HG03280 (cell line): ENCODE measurements around the gene XAB2.

Experiments
- ATAC-seq: cut with Tn5 transposase; IDR thresholded peaks from one replicate; pipeline ENCODE4 v1.9.1; 2021; ENCODE audit warnings: mild to moderate bottlenecking, moderate library complexity; ENCODE audit not compliant: unreplicated experiment

XAB2 gene

DNA sequence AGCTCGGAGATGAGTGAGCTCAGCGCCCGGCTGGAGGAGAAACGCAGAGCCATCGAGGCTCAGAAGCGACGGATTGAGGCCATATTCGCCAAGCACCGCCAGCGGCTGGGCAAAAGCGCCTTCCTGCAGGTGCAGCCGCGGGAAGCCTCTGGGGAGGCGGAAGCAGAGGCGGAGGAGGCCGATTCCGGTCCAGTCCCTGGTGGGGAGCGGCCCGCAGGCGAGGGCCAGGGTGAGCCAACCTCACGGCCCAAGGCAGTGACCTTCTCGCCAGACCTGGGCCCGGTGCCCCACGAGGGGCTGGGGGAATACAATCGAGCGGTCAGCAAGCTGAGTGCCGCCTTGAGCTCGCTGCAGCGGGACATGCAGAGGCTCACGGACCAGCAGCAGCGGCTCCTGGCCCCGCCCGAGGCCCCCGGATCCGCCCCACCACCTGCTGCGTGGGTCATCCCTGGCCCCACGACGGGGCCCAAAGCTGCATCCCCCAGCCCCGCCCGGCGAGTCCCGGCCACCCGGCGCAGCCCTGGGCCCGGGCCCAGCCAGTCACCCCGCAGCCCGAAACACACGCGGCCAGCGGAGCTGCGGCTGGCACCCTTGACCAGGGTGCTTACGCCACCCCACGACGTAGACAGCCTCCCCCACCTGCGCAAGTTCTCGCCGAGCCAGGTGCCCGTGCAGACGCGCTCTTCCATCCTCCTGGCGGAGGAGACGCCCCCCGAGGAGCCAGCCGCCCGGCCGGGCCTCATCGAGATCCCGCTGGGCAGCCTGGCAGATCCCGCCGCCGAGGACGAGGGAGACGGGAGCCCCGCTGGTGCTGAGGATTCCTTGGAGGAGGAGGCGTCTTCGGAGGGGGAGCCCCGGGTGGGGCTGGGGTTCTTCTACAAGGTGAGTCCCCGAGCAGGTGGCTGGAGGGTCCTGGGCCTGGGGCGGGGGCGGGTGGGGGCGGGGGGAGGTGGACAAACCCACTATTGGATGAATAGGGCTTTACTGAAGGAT is 16.8 kb downstream of the XAB2 start:
- no peak for ATAC-seq

DNA sequence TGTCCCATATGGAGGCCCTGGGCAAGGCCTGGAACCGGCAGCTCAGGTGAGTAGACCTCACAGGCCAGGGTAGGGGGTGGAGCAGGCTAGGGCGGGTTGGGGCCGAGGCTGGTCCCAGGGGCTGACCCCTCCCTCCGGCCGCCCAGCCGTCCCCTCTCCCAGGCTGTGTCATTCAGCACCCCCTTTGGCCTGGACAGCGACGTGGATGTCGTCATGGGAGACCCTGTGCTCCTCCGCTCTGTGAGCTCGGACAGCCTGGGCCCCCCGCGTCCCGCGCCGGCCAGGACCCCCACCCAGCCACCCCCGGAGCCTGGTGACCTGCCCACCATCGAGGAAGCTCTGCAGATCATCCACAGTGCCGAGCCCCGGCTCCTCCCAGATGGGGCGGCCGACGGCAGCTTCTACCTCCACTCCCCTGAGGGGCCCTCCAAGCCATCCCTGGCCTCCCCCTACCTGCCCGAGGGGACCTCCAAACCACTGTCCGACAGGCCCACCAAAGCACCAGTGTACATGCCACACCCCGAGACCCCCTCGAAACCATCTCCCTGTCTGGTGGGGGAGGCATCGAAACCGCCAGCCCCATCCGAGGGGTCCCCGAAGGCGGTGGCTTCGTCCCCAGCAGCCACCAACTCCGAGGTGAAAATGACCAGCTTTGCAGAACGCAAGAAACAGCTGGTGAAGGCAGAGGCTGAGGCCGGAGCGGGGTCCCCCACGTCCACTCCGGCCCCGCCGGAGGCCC is 17.6 kb downstream of the XAB2 start:
- ATAC-seq, result no peak

DNA sequence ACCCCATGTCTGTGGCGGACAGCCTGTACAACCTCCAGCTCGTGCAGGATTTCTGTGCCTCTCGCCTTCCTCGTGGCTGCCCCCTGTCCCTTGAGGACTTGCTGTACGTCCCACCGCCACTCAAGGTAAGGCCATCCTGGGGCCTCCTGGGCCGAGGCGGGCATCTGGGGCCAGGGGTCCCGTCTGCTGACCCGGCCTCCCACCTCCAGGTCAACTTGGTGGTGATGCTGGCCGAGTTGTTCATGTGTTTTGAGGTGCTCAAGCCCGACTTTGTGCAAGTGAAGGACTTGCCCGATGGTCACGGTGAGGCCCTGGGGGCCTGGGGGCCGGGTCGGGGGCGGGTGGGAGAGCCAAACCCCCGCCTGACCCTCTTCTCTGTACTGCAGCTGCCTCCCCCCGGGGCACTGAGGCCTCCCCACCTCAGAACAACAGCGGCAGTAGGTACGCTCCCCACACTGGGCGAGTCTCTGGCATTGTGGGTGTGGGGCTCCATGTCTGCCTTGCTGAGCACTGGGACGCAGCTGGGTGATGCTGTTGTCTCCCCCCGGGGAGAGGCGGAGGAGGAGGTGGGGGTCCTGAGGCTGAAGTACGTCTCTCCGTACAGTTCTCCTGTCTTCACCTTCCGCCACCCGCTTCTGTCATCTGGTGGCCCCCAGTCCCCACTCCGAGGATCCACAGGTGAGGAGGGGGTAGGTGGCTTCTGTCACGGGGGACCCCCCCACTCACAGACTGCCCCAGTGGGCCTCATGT is 18.7 kb downstream of the XAB2 start:
- ATAC-seq, result no peak

DNA sequence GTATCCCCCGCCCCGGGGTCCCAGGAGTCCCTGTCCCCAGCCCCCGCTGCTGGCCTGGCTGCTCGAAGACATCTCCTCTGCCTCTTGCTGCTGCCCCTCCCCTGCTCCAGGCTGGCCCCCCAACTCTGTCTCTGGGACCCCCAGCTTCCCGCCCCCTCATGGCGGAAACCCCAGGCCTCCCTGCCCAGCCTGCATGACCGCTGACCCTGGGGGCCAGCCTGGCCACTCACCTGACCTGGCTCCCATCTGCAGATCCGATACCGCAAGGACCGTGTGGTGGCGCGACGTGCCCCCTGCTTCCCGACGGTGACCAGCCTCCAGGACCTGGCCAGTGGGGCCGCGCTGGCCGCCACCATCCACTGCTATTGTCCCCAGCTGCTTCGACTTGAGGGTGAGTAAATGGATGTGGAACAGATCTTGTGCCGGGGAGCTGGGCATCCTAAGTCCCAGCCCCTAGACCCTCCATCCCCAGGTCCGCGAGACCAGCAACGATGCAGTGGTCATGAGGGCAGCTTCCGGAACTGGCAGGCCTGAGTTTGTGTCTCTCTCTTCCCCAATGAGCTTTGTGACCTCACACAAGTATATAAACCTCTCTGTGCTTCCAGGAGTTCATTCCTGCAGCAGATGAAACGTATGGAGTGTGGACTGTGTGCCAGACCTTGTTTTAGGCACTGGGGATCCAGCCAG is 21.3 kb downstream of the XAB2 start:
- no peak for ATAC-seq

DNA sequence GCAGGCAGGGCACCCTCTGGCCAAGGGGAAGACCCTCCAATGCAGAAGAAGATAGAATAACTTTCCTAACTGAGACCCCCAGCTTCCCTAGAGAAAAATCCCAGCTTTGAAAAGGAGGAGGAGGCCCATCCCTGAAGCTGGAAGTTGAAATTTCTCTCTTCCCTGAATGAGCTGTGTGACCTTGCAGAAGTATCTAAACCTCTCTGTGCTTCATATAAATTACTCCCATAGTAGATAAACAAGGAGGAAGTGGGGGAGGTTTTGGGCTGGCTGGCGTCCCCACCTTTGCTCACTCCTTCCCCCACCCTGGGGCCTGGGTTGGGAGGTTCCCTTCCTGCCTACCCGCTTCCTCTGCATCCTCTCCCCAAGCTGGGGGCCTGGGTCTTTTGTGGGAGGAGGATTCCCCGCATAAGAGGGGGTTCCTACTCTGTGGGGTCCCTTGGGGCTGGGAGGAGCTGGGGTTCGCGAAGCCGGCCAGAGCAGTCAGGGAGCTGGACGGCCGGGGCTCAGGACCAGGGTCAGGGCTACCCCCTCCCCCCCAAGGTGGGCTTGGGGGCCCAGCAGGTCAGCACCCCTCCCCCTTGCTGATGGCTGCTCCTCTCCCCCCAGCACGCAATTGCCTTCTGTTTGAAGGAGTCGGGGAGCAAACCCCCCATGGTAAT is 22.0 kb downstream of the XAB2 start:
- ATAC-seq, result no peak

DNA sequence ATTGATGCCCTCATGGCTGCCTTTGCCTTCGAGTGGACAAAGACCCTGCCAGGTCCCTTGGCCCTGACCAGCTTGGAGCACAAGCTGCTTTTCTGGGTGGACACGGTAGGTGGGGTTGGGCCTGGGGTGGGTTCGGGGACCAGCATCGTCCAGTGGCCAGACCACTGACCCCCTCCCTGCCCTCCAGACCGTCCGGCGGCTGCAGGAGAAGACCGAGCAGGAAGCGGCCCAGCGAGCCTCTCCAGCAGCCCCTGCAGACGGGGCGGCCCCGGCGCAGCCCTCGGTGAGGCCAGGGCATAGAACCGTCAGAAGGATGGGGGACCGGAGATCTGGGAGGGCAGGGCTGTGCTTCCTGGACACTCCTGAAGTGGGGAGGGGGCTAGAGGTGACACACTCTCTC is 23.1 kb downstream of the XAB2 start:
- ATAC-seq, result no peak

DNA sequence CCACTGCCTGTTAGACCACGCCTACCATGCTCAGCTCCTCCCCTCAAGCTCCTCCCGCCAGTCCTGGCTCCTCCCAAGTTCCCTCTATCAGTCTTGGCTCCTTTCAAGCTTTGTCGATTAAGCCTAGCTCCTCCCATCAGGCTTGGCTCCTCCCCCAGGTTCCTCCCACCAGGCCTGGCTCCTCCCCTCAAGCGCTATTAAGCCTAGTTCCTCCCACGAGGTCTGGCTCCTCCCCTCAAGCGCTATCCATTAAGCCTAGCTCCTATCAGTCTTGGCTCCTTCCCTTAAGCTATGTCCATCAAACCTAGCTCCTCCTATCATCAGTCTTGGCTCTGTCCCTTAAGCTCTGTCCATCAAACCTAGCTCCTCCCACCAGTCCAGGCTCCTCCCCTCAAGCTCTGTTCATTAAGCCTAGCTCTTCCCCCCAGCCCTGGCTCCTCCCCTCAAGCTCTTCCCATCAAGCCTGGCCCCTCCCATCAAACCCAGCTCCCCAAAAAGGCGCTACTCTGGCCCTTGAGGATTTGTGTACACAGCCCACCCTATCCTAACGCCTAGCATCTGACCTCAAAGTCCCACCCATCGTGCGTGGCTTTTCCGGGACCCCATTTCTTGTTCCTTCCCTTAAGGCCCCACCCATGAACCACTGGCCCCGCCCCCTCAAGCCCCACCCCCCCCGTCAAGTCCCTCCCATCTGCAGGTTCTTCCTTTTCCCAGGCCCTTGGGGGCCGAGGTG is 23.7 kb downstream of the XAB2 start:
- no peak for ATAC-seq

DNA sequence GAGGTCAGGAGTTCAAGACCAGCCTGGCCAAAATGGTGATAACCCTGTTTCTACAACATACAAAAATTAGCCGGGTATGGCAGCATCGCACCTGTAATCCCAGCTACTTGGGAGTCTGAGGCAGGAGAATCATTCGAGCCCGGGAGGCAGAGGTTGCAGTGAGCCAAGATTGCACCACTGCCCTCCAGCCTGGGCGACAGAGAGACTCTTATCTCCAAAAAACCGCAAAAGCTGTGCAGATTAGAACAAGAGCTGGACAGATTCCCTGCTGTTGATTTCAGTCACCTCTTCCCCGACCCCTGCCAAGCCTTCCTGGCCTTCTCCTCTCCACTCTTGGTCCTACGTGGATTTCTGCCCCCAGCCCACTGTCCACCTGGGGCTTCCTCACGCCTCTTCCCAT is 25.4 kb downstream of the XAB2 start:
- ATAC-seq, result no peak

DNA sequence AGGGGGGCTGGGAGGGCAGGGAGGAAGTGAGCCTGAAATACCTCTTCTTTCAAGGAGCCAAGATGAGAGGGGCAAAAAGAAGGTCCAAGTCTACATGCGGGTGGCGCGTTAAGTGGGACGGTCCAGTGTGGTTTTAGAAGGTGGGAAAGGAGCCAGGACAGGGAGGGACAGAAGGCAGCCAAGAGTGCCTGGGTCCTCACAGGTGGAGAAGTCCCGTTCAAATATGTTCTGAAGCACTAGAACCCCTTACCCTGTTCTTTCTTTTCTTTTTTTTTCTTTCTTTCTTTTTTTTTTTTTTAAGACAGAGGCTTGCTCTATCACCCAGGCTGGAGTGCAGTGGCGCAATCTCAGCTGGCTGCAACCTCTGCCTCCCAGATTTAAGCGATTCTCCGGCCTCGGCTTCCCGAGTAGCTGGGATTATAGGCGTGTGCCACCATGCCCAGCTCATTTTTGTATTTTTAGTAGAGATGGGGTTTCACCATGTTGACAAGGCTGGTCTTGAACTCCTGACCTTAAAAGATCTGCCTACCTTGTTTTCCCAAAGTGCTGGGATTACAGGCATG is 26.3 kb downstream of the XAB2 start:
- no peak for ATAC-seq

DNA sequence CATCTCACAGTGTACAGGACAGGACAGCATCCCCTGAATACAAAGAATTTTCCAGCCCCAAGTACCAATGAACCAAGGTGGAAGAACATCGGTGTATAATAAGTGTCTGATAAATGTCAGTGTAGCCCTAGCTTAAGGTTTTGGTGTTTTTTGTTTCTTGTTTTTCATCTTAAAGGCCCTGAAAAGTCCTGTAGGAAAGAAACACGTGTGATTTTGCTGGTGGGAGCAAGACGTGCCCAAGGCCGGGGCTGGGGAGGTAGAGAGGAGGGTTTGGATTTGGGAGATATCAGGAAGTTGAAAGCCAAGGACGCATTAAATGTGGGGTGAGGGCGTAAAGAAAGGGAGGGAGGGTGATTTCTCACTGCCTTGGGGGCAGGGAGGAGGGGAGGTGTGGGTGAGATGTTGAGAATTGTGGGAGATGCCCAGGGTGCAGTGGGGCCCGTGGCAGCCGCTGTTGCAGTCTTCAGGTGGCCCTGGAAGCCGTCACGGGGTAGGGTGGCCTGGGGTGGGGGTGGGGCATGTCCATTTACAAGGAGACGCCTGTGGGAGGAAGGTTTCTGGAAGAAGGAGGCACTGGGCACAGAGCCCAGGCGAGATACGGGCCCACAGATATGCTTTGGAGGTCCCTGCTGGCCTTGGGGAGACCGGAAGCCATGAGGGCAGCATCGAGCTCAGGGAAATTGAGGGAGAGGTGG is 27.0 kb downstream of the XAB2 start:
- no peak for ATAC-seq

DNA sequence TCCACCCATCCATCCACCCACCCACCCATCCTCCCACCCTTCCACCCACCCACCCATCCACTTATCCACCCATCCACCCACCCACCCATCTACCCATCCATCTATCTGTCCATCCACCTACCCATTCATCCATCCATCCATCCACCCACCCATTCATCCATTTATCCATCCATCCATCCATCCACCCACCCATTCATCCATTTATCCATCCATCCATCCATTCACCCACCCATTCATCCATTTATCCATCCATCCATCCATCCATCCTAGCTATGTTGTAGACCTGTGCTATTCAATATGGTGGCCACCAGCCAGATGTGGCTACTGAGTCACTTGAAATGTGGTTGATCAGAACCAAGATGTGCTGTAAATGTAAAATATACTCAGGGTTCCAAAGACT is 28.6 kb downstream of the XAB2 start:
- no peak for ATAC-seq

DNA sequence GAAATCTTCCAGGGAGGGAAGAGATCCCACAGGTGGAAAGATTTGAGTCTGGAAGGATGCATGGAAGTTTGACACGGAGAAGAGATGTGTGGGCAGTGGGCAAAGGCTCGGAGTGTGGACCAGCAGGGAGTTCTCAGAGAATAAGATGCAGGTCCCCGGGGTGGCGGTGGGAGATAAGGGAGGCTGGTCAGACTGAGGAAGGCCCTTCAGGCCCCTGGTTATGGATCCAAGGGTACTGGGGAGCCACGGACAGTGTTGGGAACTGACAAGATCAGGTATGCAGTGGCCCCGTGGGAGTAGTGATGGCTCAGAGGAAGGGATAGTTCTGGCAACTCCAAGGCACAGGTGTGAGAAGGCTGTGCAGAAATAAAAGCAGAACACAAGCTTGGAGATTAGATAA is 31.2 kb downstream of the XAB2 start:
- ATAC-seq, result no peak

DNA sequence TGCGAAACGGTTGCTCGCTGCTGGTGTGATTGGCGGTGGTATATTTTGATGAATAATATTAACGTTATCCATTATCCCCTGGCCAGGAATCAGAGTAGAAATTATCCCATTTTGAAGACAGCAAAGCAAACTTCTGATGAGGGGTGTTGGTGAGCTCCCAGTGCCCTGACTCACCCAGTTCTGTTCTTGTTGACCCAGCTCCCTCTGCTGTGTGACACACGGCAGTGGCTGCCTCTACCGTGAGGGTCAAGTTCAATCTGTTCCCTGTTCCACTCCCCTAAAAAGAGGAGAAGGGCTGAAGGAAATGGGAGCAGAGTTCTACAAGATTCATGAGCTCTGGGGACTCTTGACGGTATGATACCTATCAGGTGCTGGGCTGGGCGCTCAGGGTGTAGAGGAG is 31.7 kb downstream of the XAB2 start:
- no peak for ATAC-seq

DNA sequence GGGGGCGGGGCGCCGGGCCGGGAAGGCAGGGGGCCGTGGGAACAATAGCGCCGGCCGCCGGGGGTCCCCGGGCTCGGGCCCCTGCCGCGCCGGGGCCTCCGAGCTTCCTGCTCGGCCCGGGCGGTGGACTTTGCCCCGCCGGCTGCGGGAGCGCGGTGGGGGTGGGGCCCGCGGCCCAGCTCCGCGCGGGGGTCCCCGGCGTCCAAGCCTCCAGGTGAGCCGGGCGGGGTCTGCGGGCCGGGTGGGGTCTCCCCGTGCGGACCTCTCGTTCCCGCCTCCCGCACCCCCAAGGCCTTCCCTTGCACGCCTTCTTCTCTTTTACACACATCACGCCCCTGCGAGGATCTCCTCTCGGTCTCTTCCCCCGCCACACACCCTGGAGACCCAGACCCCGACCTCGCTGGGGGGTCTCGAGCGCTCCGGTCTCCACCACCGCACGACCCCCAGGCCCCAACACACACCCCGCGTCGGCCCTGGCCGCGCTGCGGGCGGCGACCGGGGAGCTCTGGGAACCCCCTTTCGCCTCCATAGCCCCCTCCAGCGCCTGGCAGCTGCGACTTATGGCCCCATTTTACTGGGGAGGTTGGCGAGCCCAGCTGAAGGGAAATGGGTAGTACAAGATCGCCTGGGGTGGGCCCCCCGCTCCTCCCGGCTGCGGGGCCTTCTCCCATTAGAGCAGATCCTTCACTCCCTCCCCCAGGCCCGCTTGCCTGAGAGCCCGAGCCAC is 33.0 kb downstream of the XAB2 start:
- no peak for ATAC-seq

DNA sequence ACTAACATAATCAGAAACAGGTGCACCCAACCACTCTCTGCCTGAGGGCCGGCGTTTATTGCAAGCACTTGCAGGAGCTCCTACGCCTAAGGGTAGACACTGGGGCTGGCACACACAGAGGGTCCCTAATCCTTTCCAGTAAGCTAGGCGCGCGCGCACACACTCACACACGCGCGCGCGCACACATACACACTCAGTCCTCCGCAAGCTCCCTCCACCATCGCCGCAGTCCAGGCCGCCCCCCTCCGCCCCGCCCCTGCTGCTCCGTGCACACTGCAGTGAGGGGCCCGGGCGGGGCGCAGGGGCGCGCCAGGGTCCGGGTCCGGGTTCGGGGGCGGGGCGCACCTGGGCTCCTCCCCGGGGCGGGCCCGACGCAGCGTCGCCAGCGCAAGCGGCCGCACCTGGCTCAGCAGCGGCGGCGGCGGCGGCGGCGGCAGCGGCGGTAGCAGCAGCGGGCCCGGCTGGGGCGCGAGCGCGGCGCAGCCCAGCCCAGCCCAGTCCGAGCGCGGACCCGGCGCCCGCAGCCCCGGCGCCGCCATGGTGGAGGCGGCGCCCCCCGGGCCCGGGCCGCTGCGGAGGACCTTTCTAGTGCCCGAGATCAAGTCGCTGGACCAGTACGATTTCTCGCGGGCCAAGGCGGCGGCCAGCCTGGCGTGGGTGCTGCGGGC is 33.7 kb downstream of the XAB2 start, which contains the start of gene CAMSAP3:
Gene CAMSAP3 (plus strand): TSS at position 398 of the 668 bp plus-strand sequence. CDS start 140 bp downstream, at position 538.
- ATAC-seq, result no peak

DNA sequence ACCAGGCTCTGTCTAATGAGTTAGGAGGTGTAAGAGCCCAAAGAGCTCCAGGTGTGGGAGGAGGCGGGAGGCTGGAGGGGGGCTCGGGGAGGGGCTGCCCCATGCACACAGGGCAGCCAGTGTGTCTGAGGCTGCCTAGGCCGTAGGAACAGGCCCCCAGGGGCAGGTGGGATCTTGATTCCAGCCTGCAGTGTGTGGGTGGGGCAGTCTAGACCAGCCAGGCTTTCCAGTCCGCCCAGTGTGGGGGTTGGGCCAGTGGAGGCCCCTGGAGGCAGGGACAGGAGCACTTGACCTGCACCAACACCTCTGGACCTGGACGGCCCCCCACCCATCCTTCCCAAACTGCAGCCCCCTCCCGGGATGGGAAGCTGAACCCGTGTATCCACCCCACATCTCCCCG is 39.1 kb downstream of the XAB2 start:
- ATAC-seq, result no peak

DNA sequence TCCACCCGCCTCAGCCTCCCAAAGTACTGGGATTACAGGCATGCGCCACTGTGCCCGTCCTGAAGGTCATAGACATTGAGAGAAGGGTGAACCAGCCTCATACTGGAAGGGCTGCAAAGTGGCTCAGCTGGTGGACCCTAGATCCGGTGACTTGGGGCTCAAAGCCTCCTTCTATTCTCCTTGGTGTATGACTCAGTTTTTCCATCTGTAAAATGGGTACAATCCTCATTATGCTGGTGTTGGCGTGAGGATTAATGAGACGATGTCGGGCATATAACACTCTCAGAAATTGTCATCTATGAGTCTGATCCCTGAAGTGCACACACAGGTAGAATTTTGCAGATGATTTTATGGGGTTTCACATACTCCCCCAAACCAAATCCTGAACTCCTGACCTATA is 39.5 kb downstream of the XAB2 start:
- no peak for ATAC-seq
